MCF 10A (cell line): ENCODE data around the gene SMARCC1. TPM values are rescaled to one million over a fixed set of nuclear protein-coding genes. Genes with fewer than 3 reads are reported as not detected.

ENCODE experiments used
- BruUV-seq: library from RNA; stranded (reverse); fragments of 400-500 nt; replicated peaks from 2 replicates; lab custom pipeline; 2021; lab: Mats Ljungman, UMichigan
- CTCF ChIA-PET: fragments of 300-600 bp; sonication (Branson Sonifier 250); formaldehyde crosslinking; extraction: SDS; loops from one replicate; lab custom pipeline; 2021; ENCODE audit warnings: antibody characterized with exemption, inconsistent platforms; lab: Yijun Ruan, JAX
- POLR2A ChIA-PET: fragments of 300-600, 350-650 bp; sonication (Branson Sonifier 250); formaldehyde crosslinking; extraction: SDS; loops from one replicate; lab custom pipeline; 2020; ENCODE audit warnings: antibody characterized with exemption, inconsistent platforms; lab: Yijun Ruan, JAX
- DNase-seq: peaks from one replicate; pipeline ENCODE4 v3.0.0-alpha.2; 2018; ENCODE audit not compliant: unreplicated experiment
- H3K27ac Mint-ChIP-seq: one replicate; pipeline ENCODE4 v1.8.0; 2022; ENCODE audit warnings: mild to moderate bottlenecking, low read depth, mixed read lengths; ENCODE audit not compliant: unreplicated experiment
- H3K27me3 Mint-ChIP-seq: one replicate; pipeline ENCODE4 v1.8.0; 2022; ENCODE audit warnings: mixed read lengths; ENCODE audit not compliant: insufficient read depth, unreplicated experiment
- H3K36me3 Mint-ChIP-seq: one replicate; pipeline ENCODE4 v1.8.0; 2022; ENCODE audit warnings: mild to moderate bottlenecking, moderate library complexity, mixed read lengths; ENCODE audit not compliant: insufficient read depth, unreplicated experiment
- H3K4me1 Mint-ChIP-seq: one replicate; pipeline ENCODE4 v1.8.0; 2022; ENCODE audit warnings: mixed read lengths; ENCODE audit not compliant: insufficient read depth, unreplicated experiment
- H3K4me3 Mint-ChIP-seq: one replicate; pipeline ENCODE4 v1.8.0; 2022; ENCODE audit warnings: mild to moderate bottlenecking, moderate library complexity, mixed read lengths; ENCODE audit not compliant: unreplicated experiment
- H3K9me3 Mint-ChIP-seq: one replicate; pipeline ENCODE4 v1.8.0; 2022; ENCODE audit warnings: mixed read lengths; ENCODE audit not compliant: unreplicated experiment
- CTCF ChIP-seq: fragments of 200-600 bp; IDR thresholded peaks from one replicate; pipeline ENCODE4 v1.8.0; 2022; ENCODE audit warnings: antibody characterized with exemption, mild to moderate bottlenecking; ENCODE audit not compliant: unreplicated experiment
- intact Hi-C: fragments of 100-400 bp; cut with micrococcal nuclease; formaldehyde crosslinking; loops from 2 replicates; pipeline ENCODE4 v1.14.1; 2022
- total RNA-seq: library from RNA; stranded (reverse); gene quantifications from 2 replicates; pipeline ENCODE4 v1.2.3, GENCODE V29; 2022

SMARCC1 gene
- total RNA-seq, 1 experiment from 2014 or later, result 77.5 TPM

GRCh38 chr3:47578691-47579632, 202.7 kb downstream of the SMARCC1 start, which contains the start of gene CSPG5:
Gene CSPG5, minus strand, starts transcription at chr3:47578865. Its CDS starts 172 bp downstream, at chr3:47578693.
- TF ChIP-seq CTCF, result no peak
- no TSS peak for BruUV-seq
- DNase-seq, result no peak
- Mint-ChIP-seq H3K27ac (no peak within 1 kb of the TSS), H3K27me3 (no peaks in the 10 kb centered on the region), H3K9me3 (no peaks in the 10 kb centered on the region), H3K4me3 (peak within 1 kb of the TSS; percentile 62), H3K36me3 (no peaks in the 10 kb centered on the region), H3K4me1 (no peaks in the 10 kb centered on the region)
- CTCF ChIA-PET, result no interaction called here
- POLR2A ChIA-PET, result no interaction called here
- intact Hi-C loops, result no loop called here

- Mint-ChIP-seq H3K27me3 (peaks cover under 1% of the 10 kb centered on the region), H3K4me3 (peak overlapping the region; percentile 62), H3K9me3 (no peaks in the 10 kb centered on the region), H3K4me1 (no peaks in the 10 kb centered on the region), H3K27ac (no peak overlapping the region), H3K36me3 (no peaks in the 10 kb centered on the region)
- DNase-seq, result no peak
- BruUV-seq, result no TSS peak
- TF ChIP-seq CTCF, result no peak
- ChIA-PET CTCF (interaction anchor here (1.5 kb wide), 1 partner anchor 56 kb away, joined by 8 read pairs; no protein-coding TSS in a partner anchor), POLR2A (interaction anchor here (0.6 kb wide), 1 partner anchor 52 kb away, joined by 3 read pairs; no protein-coding TSS in a partner anchor)
- intact Hi-C loops, result no loop called here
Observed at GRCh38 chr3:47578119-47578632, 203.5 kb downstream of the SMARCC1 start.

- no peak for TF ChIP-seq CTCF
- H3K4me1 Mint-ChIP-seq, result no peaks in the 10 kb centered on the region
- CTCF ChIA-PET, result interaction anchor here (1.5 kb wide), 1 partner anchor 56 kb away, joined by 8 read pairs; no protein-coding TSS in a partner anchor
- no peak for DNase-seq
- peaks cover 5% of the 10 kb centered on the region for H3K27me3 Mint-ChIP-seq
- H3K27ac Mint-ChIP-seq, result no peak overlapping the region
- H3K4me3 Mint-ChIP-seq, result peak overlapping the region; percentile 62
- no peaks in the 10 kb centered on the region for H3K9me3 Mint-ChIP-seq
- no peaks in the 10 kb centered on the region for H3K36me3 Mint-ChIP-seq
- BruUV-seq, result no TSS peak
- POLR2A ChIA-PET, result interaction anchor here (0.6 kb wide), 1 partner anchor 52 kb away, joined by 3 read pairs; no protein-coding TSS in a partner anchor
- intact Hi-C loops, result no loop called here
Observed at GRCh38 chr3:47577583-47578118, 204.0 kb downstream of the SMARCC1 start.
